ENCODE measurements around the gene EEPD1. TPM values are rescaled to one million over a fixed set of nuclear protein-coding genes. Genes with fewer than 3 reads are reported as not detected.

EEPD1 gene
- total RNA-seq, 1 donor from 2014 or later = 5.4 TPM

DNA sequence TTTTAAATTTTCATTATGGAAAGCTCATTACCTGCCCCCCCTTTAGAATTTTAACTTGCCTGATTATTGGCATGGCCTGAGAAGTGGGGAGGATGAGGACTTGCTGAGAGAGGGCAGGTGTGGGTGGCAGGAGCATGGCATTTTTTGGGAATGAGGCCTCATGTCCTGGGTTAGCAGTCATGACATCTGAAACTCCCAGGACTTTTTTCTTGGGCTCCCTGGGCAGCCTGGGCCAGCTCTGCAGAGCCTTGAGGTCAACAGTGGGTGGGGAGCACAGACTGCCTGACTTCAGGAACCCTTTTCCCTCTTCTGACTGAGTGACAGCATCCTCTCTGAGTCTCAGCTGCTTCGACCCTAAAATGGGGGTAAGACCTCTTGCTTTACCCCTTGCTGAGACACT is 46.3 kb downstream of the EEPD1 start:
- Histone ChIP-seq H3K27me3 (ENCODE audit: insufficient read depth, low read length) (no peaks in the 10 kb centered on the region), H3K36me3 (ENCODE audit: insufficient read depth, low read length) (no peaks in the 10 kb centered on the region), H3K27ac (ENCODE audit: low read depth, low read length) (no peak overlapping the region), H3K4me3 (ENCODE audit: insufficient read depth, low read depth, low read length) (no peak overlapping the region), H3K4me2 (ENCODE audit: low read length) (no peak overlapping the region), H3K79me2 (ENCODE audit: insufficient read depth, low read length) (no peaks in the 10 kb centered on the region), H4K20me1 (ENCODE audit: insufficient read depth, low read length) (no peaks in the 10 kb centered on the region), H3K9me3 (ENCODE audit: insufficient read depth, low read depth, low read length) (no peaks in the 10 kb centered on the region), H3K4me1 (ENCODE audit: insufficient read depth, low read length) (peaks cover 5% of the 10 kb centered on the region), H2AFZ (ENCODE audit: low read depth, low read length) (no peak overlapping the region), H3K9ac (ENCODE audit: low read length) (no peak overlapping the region)
- no peak for DNase-seq (ENCODE audit: low read depth)
- Mint-ChIP-seq H3K27me3 (ENCODE audit: low read depth, unreplicated experiment) (no peaks in the 10 kb centered on the region), H3K27ac (ENCODE audit: unreplicated experiment) (no peak overlapping the region), H3K4me1 (ENCODE audit: low read depth, unreplicated experiment) (peaks cover 9% of the 10 kb centered on the region), H3K36me3 (ENCODE audit: low read depth, unreplicated experiment) (no peaks in the 10 kb centered on the region), H3K9me3 (ENCODE audit: unreplicated experiment) (peaks cover 3% of the 10 kb centered on the region), H3K4me3 (ENCODE audit: unreplicated experiment) (no peak overlapping the region)
- TF ChIP-seq, protein P1, sequence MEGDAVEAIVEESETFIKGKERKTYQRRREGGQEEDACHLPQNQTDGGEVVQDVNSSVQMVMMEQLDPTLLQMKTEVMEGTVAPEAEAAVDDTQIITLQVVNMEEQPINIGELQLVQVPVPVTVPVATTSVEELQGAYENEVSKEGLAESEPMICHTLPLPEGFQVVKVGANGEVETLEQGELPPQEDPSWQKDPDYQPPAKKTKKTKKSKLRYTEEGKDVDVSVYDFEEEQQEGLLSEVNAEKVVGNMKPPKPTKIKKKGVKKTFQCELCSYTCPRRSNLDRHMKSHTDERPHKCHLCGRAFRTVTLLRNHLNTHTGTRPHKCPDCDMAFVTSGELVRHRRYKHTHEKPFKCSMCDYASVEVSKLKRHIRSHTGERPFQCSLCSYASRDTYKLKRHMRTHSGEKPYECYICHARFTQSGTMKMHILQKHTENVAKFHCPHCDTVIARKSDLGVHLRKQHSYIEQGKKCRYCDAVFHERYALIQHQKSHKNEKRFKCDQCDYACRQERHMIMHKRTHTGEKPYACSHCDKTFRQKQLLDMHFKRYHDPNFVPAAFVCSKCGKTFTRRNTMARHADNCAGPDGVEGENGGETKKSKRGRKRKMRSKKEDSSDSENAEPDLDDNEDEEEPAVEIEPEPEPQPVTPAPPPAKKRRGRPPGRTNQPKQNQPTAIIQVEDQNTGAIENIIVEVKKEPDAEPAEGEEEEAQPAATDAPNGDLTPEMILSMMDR (IDR thresholded peaks at IDR 0.05; ENCODE audit: insufficient read depth, low read depth, low read length) = no peak
- no peak for TF ChIP-seq EZH2 (IDR thresholded peaks at IDR 0.05; ENCODE audit: insufficient read depth, low read length)
- FAIRE-seq = no peak

DNA sequence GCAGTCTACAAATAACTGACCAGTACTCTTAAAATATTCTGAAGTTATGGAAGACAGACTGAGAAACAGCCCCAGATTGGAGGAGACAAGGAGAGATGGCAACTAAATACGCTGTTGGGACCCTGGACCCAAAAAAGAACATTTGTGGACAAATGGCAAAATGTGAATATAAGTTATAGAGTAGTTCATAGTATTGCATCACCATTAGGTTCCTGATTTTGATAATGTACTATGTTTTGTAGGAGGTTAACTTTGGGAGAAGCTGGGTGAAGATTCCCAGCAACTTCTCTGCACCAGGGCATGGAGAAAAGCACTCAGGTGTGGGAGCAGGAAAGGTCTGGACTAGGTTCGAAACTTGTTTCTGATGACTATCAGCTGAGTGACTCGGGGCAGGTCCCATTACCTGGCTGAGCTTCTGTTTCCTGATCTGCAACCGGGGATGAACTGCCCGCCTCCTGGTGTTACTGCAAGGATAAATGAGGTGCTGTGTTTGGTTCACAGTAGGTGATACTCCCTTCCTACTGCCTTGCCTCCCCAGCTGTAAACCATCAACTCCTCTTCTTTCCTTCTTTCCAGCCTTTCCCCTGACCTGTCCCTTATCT is 48.2 kb downstream of the EEPD1 start:
- no peaks in the 10 kb centered on the region for H3K36me3 Mint-ChIP-seq (ENCODE audit: low read depth, unreplicated experiment)
- Histone ChIP-seq H3K9ac (ENCODE audit: low read length) (no peak overlapping the region), H3K4me2 (ENCODE audit: low read length) (no peak overlapping the region), H3K27me3 (ENCODE audit: insufficient read depth, low read length) (no peaks in the 10 kb centered on the region), H4K20me1 (ENCODE audit: insufficient read depth, low read length) (no peaks in the 10 kb centered on the region), H3K9me3 (ENCODE audit: insufficient read depth, low read depth, low read length) (no peaks in the 10 kb centered on the region), H3K36me3 (ENCODE audit: insufficient read depth, low read length) (no peaks in the 10 kb centered on the region), H3K27ac (ENCODE audit: low read depth, low read length) (no peak overlapping the region), H3K4me3 (ENCODE audit: insufficient read depth, low read depth, low read length) (no peak overlapping the region), H2AFZ (ENCODE audit: low read depth, low read length) (no peak overlapping the region), H3K4me1 (ENCODE audit: insufficient read depth, low read length) (peaks cover 3% of the 10 kb centered on the region), H3K79me2 (ENCODE audit: insufficient read depth, low read length) (no peaks in the 10 kb centered on the region)
- H3K4me1 Mint-ChIP-seq (ENCODE audit: low read depth, unreplicated experiment) = peaks cover 19% of the 10 kb centered on the region
- no peak overlapping the region for H3K4me3 Mint-ChIP-seq (ENCODE audit: unreplicated experiment)
- TF ChIP-seq, protein P1 (IDR thresholded peaks at IDR 0.05; ENCODE audit: insufficient read depth, low read depth, low read length) = no peak
- no peak for TF ChIP-seq EZH2 (IDR thresholded peaks at IDR 0.05; ENCODE audit: insufficient read depth, low read length)
- FAIRE-seq = no peak
- H3K9me3 Mint-ChIP-seq (ENCODE audit: unreplicated experiment) = no peaks in the 10 kb centered on the region
- H3K27ac Mint-ChIP-seq (ENCODE audit: unreplicated experiment) = no peak overlapping the region
- no peak for DNase-seq (ENCODE audit: low read depth)
- no peaks in the 10 kb centered on the region for H3K27me3 Mint-ChIP-seq (ENCODE audit: low read depth, unreplicated experiment)

DNA sequence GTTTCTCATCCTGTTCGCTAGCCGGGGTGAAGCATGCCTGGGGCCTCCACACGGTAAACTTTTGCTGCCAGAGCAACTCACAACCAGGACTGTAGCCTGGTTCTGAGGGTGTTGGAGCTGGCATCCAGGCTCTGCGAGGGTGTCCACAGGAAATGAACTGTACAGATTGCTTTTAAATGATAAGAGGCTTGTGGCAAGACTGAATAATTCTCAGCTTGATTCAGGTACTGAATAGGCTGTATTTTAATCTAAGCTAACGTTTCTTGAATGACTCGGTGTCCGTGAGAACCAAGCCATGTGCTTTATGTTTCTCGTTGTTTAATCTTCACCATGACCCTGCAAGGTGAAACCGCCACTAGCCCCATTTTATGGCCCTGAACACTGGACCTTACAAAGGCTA is 49.3 kb downstream of the EEPD1 start:
- no peak for FAIRE-seq
- H2AFZ ChIP-seq (ENCODE audit: low read depth, low read length) = no peak overlapping the region
- TF ChIP-seq, protein P1 (IDR thresholded peaks at IDR 0.05; ENCODE audit: insufficient read depth, low read depth, low read length) = no peak
- TF ChIP-seq EZH2 (IDR thresholded peaks at IDR 0.05; ENCODE audit: insufficient read depth, low read length) = no peak
- H3K9ac ChIP-seq (ENCODE audit: low read length) = no peak overlapping the region
- no peak overlapping the region for H3K4me3 ChIP-seq (ENCODE audit: insufficient read depth, low read depth, low read length)
- no peaks in the 10 kb centered on the region for H4K20me1 ChIP-seq (ENCODE audit: insufficient read depth, low read length)
- H3K9me3 ChIP-seq (ENCODE audit: insufficient read depth, low read depth, low read length) = no peaks in the 10 kb centered on the region
- Mint-ChIP-seq H3K9me3 (ENCODE audit: unreplicated experiment) (no peaks in the 10 kb centered on the region), H3K36me3 (ENCODE audit: low read depth, unreplicated experiment) (no peaks in the 10 kb centered on the region), H3K27me3 (ENCODE audit: low read depth, unreplicated experiment) (no peaks in the 10 kb centered on the region), H3K27ac (ENCODE audit: unreplicated experiment) (no peak overlapping the region), H3K4me1 (ENCODE audit: low read depth, unreplicated experiment) (peaks cover 22% of the 10 kb centered on the region), H3K4me3 (ENCODE audit: unreplicated experiment) (no peak overlapping the region)
- no peak overlapping the region for H3K27ac ChIP-seq (ENCODE audit: low read depth, low read length)
- H3K27me3 ChIP-seq (ENCODE audit: insufficient read depth, low read length) = no peaks in the 10 kb centered on the region
- peaks cover 5% of the 10 kb centered on the region for H3K4me1 ChIP-seq (ENCODE audit: insufficient read depth, low read length)
- H3K36me3 ChIP-seq (ENCODE audit: insufficient read depth, low read length) = no peaks in the 10 kb centered on the region
- no peaks in the 10 kb centered on the region for H3K79me2 ChIP-seq (ENCODE audit: insufficient read depth, low read length)
- peak; percentile 41 for DNase-seq (ENCODE audit: low read depth)
- H3K4me2 ChIP-seq (ENCODE audit: low read length) = peak overlapping the region; percentile 3

Measured in astrocyte (in vitro differentiated cells and primary cell).